ENCODE results near the gene CCNF.
A peak's percentile ranks its signal among the peaks of the same experiment; 100 is the strongest.

The CCNF gene

DNA sequence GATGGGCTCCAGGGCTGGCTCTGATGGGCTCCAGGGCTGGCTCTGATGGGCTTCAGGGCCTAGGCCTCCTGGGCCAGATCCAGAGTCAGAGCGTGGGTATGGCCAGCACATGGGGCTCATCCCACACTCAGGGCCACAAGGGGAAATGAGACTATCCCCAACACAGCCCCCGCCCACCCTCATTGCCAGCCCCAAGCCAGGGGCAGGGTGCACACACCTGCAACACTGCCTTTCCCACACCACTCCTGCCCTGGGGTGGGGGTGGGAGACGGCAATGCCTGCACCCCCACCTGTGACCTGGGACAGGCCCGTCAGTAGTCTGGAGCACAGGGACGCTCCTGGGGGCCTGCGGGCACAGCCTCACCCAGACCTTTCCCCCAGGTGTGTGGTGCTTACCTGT, 70.2 kb downstream of the CCNF start:
- TF ChIP-seq ZBTB7A (IDR thresholded peaks at IDR 0.05; ENCODE audit: low read depth) (no peak), EP300 (IDR thresholded peaks at IDR 0.05; ENCODE audit: borderline replicate concordance) (no peak), RAD21 (IDR thresholded peaks at IDR 0.05; ENCODE audit: low read depth) (no peak), NFIC (IDR thresholded peaks at IDR 0.05) (no peak), YY1 (IDR thresholded peaks at IDR 0.05; ENCODE audit: low read depth) (no peak), FOXM1 (IDR thresholded peaks at IDR 0.05; ENCODE audit: borderline replicate concordance, low read depth) (no peak), EGR1 (IDR thresholded peaks at IDR 0.05) (no peak), TEAD4 (IDR thresholded peaks at IDR 0.05) (no peak), TCF12 (IDR thresholded peaks at IDR 0.05; ENCODE audit: low read depth) (no peak), TAF1 (IDR thresholded peaks at IDR 0.05; ENCODE audit: low read depth) (no peak), CREB1 (IDR thresholded peaks at IDR 0.05; ENCODE audit: low read depth) (no peak), CEBPB (IDR thresholded peaks at IDR 0.05) (no peak)
- TF ChIP-seq, protein P1, sequence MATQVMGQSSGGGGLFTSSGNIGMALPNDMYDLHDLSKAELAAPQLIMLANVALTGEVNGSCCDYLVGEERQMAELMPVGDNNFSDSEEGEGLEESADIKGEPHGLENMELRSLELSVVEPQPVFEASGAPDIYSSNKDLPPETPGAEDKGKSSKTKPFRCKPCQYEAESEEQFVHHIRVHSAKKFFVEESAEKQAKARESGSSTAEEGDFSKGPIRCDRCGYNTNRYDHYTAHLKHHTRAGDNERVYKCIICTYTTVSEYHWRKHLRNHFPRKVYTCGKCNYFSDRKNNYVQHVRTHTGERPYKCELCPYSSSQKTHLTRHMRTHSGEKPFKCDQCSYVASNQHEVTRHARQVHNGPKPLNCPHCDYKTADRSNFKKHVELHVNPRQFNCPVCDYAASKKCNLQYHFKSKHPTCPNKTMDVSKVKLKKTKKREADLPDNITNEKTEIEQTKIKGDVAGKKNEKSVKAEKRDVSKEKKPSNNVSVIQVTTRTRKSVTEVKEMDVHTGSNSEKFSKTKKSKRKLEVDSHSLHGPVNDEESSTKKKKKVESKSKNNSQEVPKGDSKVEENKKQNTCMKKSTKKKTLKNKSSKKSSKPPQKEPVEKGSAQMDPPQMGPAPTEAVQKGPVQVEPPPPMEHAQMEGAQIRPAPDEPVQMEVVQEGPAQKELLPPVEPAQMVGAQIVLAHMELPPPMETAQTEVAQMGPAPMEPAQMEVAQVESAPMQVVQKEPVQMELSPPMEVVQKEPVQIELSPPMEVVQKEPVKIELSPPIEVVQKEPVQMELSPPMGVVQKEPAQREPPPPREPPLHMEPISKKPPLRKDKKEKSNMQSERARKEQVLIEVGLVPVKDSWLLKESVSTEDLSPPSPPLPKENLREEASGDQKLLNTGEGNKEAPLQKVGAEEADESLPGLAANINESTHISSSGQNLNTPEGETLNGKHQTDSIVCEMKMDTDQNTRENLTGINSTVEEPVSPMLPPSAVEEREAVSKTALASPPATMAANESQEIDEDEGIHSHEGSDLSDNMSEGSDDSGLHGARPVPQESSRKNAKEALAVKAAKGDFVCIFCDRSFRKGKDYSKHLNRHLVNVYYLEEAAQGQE (IDR thresholded peaks at IDR 0.05; ENCODE audit: low read depth), result no peak
- TF ChIP-seq, protein P2, sequence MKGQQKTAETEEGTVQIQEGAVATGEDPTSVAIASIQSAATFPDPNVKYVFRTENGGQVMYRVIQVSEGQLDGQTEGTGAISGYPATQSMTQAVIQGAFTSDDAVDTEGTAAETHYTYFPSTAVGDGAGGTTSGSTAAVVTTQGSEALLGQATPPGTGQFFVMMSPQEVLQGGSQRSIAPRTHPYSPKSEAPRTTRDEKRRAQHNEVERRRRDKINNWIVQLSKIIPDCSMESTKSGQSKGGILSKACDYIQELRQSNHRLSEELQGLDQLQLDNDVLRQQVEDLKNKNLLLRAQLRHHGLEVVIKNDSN (IDR thresholded peaks at IDR 0.05), result no peak
- TF ChIP-seq, protein P3, sequence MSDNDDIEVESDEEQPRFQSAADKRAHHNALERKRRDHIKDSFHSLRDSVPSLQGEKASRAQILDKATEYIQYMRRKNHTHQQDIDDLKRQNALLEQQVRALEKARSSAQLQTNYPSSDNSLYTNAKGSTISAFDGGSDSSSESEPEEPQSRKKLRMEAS (IDR thresholded peaks at IDR 0.05), result no peak

DNA sequence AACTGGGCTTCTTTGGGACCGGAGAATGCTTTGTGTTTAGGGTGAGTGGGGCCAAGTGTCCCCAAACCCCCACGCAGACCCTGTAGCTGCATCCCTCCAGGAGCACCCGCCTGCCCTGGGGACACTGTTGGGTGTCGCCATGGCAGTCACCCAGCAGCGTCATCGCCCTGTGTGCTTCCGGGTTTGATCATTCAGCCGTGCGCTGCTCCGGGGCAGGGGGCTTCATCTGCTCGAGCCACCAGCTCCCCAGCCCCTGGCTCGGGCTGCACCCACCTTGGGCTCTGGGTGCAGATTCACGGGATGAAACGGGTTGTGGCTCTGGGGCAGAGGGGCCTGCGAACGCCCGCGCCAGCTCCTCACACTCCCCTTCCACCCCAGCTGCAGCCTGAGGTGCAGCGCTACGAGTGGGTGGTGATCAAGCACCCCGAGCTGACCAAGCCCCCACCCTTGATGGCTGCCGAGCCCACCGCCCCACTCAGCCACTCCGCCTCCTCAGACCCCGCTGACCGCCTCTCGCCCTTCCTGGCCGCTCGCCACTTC, 70.7 kb downstream of the CCNF start:
- TF ChIP-seq EGR1 (IDR thresholded peaks at IDR 0.05), result no peak
- no peak for TF ChIP-seq ZBTB7A (IDR thresholded peaks at IDR 0.05; ENCODE audit: low read depth)
- no peak for TF ChIP-seq TCF12 (IDR thresholded peaks at IDR 0.05; ENCODE audit: low read depth)
- TF ChIP-seq, protein P2 (IDR thresholded peaks at IDR 0.05), result no peak
- TF ChIP-seq NFIC (IDR thresholded peaks at IDR 0.05), result no peak
- no peak for TF ChIP-seq FOXM1 (IDR thresholded peaks at IDR 0.05; ENCODE audit: borderline replicate concordance, low read depth)
- TF ChIP-seq TEAD4 (IDR thresholded peaks at IDR 0.05), result no peak
- no peak for TF ChIP-seq EP300 (IDR thresholded peaks at IDR 0.05; ENCODE audit: borderline replicate concordance)
- TF ChIP-seq, protein P1 (IDR thresholded peaks at IDR 0.05; ENCODE audit: low read depth), result no peak
- TF ChIP-seq CEBPB (IDR thresholded peaks at IDR 0.05), result no peak
- no peak for TF ChIP-seq CREB1 (IDR thresholded peaks at IDR 0.05; ENCODE audit: low read depth)
- TF ChIP-seq, protein P3 (IDR thresholded peaks at IDR 0.05), result no peak
- no peak for TF ChIP-seq TAF1 (IDR thresholded peaks at IDR 0.05; ENCODE audit: low read depth)

DNA sequence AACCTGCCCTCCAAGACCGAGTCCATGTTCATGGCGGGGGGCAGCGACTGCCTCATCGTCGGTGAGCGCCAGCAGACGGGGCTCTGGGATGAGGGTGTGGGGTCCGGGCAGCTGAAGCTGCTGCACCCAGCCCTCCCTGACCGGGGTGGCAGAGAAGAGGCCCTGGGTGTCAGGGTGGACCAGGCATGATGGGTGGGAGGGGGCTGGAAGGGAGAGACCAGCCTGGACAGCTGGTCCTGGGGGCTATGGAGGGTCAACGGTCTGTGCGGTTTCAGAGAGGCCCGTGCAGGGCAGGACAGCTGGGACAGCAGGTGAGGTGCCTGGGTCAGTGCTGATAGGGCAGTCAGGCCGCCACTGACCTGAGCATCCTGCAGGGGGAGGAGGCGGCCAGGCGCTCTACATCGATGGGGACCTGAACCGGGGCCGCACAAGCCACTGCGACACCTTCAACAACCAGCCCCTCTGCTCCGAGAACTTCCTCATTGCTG, 71.2 kb downstream of the CCNF start:
- TF ChIP-seq EGR1 (IDR thresholded peaks at IDR 0.05) (no peak), YY1 (IDR thresholded peaks at IDR 0.05; ENCODE audit: low read depth) (no peak), CREB1 (IDR thresholded peaks at IDR 0.05; ENCODE audit: low read depth) (no peak)

DNA sequence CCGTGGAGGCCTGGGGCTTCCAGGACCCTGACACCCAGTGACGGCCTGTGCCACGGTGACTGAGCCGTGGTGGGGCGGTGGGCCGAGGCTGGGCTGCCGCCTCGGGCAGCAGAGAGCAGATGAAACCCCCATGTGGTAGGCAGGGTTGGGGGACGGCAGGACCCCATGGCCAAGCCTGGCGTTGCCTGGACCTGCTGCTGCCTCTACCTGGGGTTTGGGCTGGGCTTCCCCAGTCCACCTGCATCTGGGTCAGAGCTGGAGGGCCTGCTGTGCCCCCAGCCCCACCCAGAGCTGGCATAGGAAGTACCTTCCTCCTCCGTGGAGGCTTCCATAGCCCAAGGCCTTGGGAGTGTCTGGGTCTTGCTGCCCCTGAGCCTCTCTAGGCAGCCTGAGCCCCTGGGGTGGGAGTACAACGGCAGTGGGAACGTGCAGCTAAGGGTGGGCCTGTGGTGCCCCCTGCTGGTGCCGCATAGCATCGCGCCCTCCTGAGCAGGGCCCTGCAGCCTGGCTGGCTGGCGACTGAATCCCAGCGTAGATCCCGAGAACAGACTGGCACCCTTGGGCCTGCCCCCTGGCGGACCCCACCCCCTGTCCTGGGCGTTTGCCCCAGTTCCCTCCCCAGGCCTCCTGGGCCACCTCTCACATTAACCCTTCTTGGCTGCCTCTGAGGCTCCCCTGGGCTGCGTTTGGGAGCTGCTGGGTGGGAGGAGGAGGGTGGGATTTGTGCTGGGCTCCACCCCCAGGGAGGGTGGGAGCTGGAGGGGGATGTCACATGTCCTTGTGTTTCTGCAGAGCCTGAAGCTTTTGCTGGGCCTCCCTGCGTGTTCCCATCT, 71.9 kb downstream of the CCNF start:
- TF ChIP-seq RAD21 (IDR thresholded peaks at IDR 0.05; ENCODE audit: low read depth) (peak; percentile 93), ZBTB7A (IDR thresholded peaks at IDR 0.05; ENCODE audit: low read depth) (peak; percentile 69; the same call in 1 of the 2 replicates), FOXM1 (IDR thresholded peaks at IDR 0.05; ENCODE audit: borderline replicate concordance, low read depth) (no peak), NFIC (IDR thresholded peaks at IDR 0.05) (no peak), TEAD4 (IDR thresholded peaks at IDR 0.05) (no peak), EP300 (IDR thresholded peaks at IDR 0.05; ENCODE audit: borderline replicate concordance) (no peak)
- TF ChIP-seq, protein P2 (IDR thresholded peaks at IDR 0.05), result peak; percentile 69
- TF ChIP-seq, protein P1 (IDR thresholded peaks at IDR 0.05; ENCODE audit: low read depth), result no peak
